AG04450 (cell line): Measurements from ENCODE around the gene SFXN5. TPM values are rescaled to one million over a fixed set of nuclear protein-coding genes. Genes with fewer than 3 reads are reported as not detected.

ENCODE experiments used
- CTCF ChIA-PET: fragments of 300-600, 350-600 bp; formaldehyde crosslinking; extraction: SDS; loops from one replicate; lab custom pipeline; 2022; ENCODE audit warnings: antibody characterized with exemption, inconsistent platforms; lab: Charles Lee
- POLR2A ChIA-PET: fragments of 350-600 bp; formaldehyde crosslinking; extraction: SDS; loops from one replicate; lab custom pipeline; 2021; ENCODE audit warnings: antibody characterized with exemption, inconsistent platforms; lab: Yijun Ruan, JAX
- DNase-seq: peaks from one replicate; pipeline ENCODE4 v3.0.0-alpha.2; 2011; ENCODE audit warnings: low read depth, low spot score
- H3K27ac ChIP-seq: one replicate; pipeline ENCODE4 v1.5.1; 2012; ENCODE audit warnings: low read depth, low read length, control low read depth
- H3K27me3 ChIP-seq: one replicate; pipeline ENCODE4 v1.6.0; 2012; ENCODE audit warnings: low read length; ENCODE audit not compliant: control insufficient read depth, insufficient read depth
- H3K4me3 ChIP-seq: 2 replicates; pipeline ENCODE4 v1.5.1; 2011; ENCODE audit warnings: mild to moderate bottlenecking, low read depth, low read length, control low read depth
- H3K9me3 ChIP-seq: 2 replicates; pipeline ENCODE4 v1.5.1; 2012; ENCODE audit warnings: low read length; ENCODE audit not compliant: control insufficient read depth, insufficient read depth
- CTCF ChIP-seq: IDR thresholded peaks from 2 replicates; pipeline ENCODE4 v1.5.1; 2011; ENCODE audit warnings: low read depth, low read length, control low read depth, inconsistent platforms
- polyA plus RNA-seq: library from polyadenylated mRNA; depleted of rRNA; stranded (reverse); fragments of >200 nt; gene quantifications from 2 replicates; pipeline ENCODE4 v1.2.3, GENCODE V29; 2011

SFXN5 gene
- polyA plus RNA-seq, 1 experiment: 11.8 TPM

- H3K9me3 ChIP-seq: no peaks in the 10 kb centered on the region
- no peak overlapping the region for H3K4me3 ChIP-seq
- CTCF ChIA-PET: interaction anchor here (0.8 kb wide), 1 partner anchor 62 kb away, joined by 3 read pairs; no protein-coding TSS in a partner anchor
- H3K27me3 ChIP-seq: no peaks in the 10 kb centered on the region
- no peak for TF ChIP-seq CTCF
- DNase-seq: no peak
- POLR2A ChIA-PET: no interaction called here
- H3K27ac ChIP-seq: no peak overlapping the region
Measured at GRCh38 chr2:72955228-72956049, 116.1 kb downstream of the SFXN5 start.

- no peak for TF ChIP-seq CTCF
- no peak for DNase-seq
- H3K4me3 ChIP-seq: no peak overlapping the region
- H3K9me3 ChIP-seq: no peaks in the 10 kb centered on the region
- ChIA-PET CTCF (interaction anchor here (0.5 to 1.3 kb wide), 3 partner anchors 19 to 338 kb away, joined by 3 to 6 read pairs (median 5); no protein-coding TSS in a partner anchor), POLR2A (no interaction called here)
- no peak overlapping the region for H3K27ac ChIP-seq
- no peaks in the 10 kb centered on the region for H3K27me3 ChIP-seq
Measured at GRCh38 chr2:72954376-72955227, 116.9 kb downstream of the SFXN5 start.

GRCh38 chr2:72953976-72954375 lies 117.5 kb downstream of the SFXN5 start:
- no peaks in the 10 kb centered on the region for H3K9me3 ChIP-seq
- no peak overlapping the region for H3K27ac ChIP-seq
- ChIA-PET CTCF (interaction anchor here (0.5 to 1.3 kb wide), 3 partner anchors 20 to 337 kb away, joined by 3 to 6 read pairs (median 5); no protein-coding TSS in a partner anchor), POLR2A (no interaction called here)
- no peak for DNase-seq
- no peak overlapping the region for H3K4me3 ChIP-seq
- no peaks in the 10 kb centered on the region for H3K27me3 ChIP-seq
- no peak for TF ChIP-seq CTCF

- ChIA-PET CTCF (interaction anchor here (1.3 kb wide), 2 partner anchors 21 to 61 kb away, joined by 3 to 5 read pairs; no protein-coding TSS in a partner anchor), POLR2A (no interaction called here)
- no peak for DNase-seq
- Histone ChIP-seq H3K27ac (no peak overlapping the region), H3K9me3 (no peaks in the 10 kb centered on the region), H3K27me3 (no peaks in the 10 kb centered on the region), H3K4me3 (no peak overlapping the region)
- TF ChIP-seq CTCF: no peak
Measured at GRCh38 chr2:72953528-72953927, 118.0 kb downstream of the SFXN5 start.
